Prostate gland (tissue), 2 donors: ENCODE measurements around the gene ZBTB40.

Experiments
- POLR2AphosphoS5 ChIP-seq: sonication (generic); formaldehyde crosslinking; IDR thresholded peaks from one replicate; pipeline ENCODE4 v1.6.1; 2017; ENCODE audit warnings: antibody characterized with exemption
- TF ChIP-seq, protein P1 (sequence below), 4 experiments: fragments of 200-600 bp in 2 of 4; fragments of 450-650 bp in 2 of 4; sonication (generic) in 2 of 4; IDR thresholded peaks; 1 replicate in 3 of 4; 2 replicates in 1 of 4; pipeline ENCODE4 v1.5.1; 2016 to 2019; ENCODE audit warnings: antibody characterized with exemption in 4 of 4, mild to moderate bottlenecking in 2 of 4, moderate library complexity in 2 of 4

DNA sequence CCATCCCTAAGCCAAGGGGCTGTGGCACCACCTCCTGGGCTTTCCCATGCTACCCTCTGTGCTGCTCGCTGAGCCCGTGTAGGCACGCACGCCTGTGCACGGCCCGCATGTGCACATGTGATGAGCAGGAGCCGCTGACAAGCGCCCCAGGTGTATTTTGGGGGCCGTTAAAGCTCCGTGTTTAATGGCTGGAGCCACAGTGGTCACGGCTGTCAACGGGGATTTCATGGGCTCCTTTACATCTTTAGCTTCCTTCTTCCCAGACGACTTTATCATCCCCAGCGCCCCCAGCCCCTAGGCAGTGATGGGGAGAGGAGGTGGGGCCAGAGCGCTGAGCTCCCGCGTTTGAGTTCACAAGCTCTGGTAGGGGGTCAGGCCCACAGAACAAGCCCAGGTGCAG is 99.9 kb downstream of the ZBTB40 start:
- TF ChIP-seq, protein P1, sequence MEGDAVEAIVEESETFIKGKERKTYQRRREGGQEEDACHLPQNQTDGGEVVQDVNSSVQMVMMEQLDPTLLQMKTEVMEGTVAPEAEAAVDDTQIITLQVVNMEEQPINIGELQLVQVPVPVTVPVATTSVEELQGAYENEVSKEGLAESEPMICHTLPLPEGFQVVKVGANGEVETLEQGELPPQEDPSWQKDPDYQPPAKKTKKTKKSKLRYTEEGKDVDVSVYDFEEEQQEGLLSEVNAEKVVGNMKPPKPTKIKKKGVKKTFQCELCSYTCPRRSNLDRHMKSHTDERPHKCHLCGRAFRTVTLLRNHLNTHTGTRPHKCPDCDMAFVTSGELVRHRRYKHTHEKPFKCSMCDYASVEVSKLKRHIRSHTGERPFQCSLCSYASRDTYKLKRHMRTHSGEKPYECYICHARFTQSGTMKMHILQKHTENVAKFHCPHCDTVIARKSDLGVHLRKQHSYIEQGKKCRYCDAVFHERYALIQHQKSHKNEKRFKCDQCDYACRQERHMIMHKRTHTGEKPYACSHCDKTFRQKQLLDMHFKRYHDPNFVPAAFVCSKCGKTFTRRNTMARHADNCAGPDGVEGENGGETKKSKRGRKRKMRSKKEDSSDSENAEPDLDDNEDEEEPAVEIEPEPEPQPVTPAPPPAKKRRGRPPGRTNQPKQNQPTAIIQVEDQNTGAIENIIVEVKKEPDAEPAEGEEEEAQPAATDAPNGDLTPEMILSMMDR (IDR thresholded peaks at IDR 0.05): no peak
- TF ChIP-seq POLR2AphosphoS5: no peak
